ENCODE results near the gene HSD11B2. TPM values are rescaled to one million over a fixed set of nuclear protein-coding genes. Genes with fewer than 3 reads are reported as not detected.

Gene HSD11B2
- total RNA-seq, 2 experiments from 2014 or later, result not detected

DNA sequence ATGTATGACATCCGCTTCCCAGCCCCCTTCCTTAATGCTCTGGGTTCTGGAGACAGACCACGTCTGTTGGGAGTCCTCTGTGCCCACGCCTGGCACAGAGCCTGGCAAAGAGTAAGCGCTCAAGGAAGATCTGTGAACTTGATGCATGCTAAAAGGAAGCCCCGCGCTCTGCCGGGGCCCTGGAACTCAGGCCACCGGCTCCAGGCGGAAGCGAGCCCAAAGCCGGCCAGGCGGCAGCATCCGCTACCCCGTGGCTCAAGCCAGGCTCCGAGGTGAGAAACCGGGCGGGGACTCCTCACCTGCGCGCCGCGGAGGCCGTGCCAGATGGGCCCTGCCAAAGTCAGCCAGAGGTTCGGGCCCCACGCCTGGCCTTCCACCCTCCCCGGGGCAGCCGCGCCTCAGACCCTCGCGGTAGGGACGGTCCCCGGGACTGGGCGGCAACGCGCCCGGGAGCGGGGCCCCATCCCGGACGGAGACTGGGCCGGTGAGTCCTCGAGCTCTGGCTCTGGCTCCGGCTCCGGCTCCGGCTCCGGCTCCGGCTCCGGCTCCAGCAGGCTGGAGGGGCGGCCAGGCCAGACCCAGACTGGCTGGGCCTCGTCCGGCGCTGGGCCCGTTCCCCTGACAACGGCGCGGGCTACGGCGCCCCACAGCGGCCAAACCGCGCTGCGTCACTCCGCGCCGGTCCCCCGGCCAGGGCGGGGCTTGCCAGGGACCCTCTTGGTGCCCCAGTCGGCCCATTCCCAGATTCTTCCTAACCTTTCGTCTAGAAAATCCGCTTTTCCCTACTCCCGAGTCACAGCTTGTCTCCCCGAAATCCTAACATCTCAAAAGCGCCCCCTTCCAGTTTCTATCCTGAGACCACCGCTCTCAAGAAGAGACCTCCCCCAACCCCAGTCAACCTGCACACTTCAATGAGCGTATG is 14.8 kb upstream of the HSD11B2 start, which contains the start of gene ZDHHC1:
Gene ZDHHC1 (minus strand): TSS at position 606 of the 922 bp plus-strand sequence. CDS start 8,702 bp downstream, outside the sequence.
- no peak for TF ChIP-seq EZH2phosphoT487 (IDR thresholded peaks at IDR 0.05; ENCODE audit: borderline replicate concordance, low read depth, low read length)
- TF ChIP-seq, protein P1, sequence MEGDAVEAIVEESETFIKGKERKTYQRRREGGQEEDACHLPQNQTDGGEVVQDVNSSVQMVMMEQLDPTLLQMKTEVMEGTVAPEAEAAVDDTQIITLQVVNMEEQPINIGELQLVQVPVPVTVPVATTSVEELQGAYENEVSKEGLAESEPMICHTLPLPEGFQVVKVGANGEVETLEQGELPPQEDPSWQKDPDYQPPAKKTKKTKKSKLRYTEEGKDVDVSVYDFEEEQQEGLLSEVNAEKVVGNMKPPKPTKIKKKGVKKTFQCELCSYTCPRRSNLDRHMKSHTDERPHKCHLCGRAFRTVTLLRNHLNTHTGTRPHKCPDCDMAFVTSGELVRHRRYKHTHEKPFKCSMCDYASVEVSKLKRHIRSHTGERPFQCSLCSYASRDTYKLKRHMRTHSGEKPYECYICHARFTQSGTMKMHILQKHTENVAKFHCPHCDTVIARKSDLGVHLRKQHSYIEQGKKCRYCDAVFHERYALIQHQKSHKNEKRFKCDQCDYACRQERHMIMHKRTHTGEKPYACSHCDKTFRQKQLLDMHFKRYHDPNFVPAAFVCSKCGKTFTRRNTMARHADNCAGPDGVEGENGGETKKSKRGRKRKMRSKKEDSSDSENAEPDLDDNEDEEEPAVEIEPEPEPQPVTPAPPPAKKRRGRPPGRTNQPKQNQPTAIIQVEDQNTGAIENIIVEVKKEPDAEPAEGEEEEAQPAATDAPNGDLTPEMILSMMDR (conservative IDR thresholded peaks at IDR 0.05; ENCODE audit: low read length), result peak; percentile 71
- peak; percentile 14 for DNase-seq (ENCODE audit: low spot score)
- H3K79me2 ChIP-seq (ENCODE audit: insufficient read depth, low read depth, low read length), result no peaks in the 10 kb centered on the region
- intact Hi-C loops (cut with micrococcal nuclease; ENCODE audit: unreplicated experiment), result no loop called here
- H3K9me3 ChIP-seq (ENCODE audit: low read length), result no peaks in the 10 kb centered on the region
- ChIA-PET POLR2A (interaction anchor here (0.6 kb wide), 1 partner anchor 69 kb away, joined by 3 read pairs; no protein-coding TSS in a partner anchor), CTCF (ENCODE audit: unreplicated experiment) (no interaction called here)
- no peaks in the 10 kb centered on the region for H3K9me2 ChIP-seq (ENCODE audit: insufficient read depth, low read length)
- H3K36me3 ChIP-seq (ENCODE audit: insufficient read depth, low read length), result no peaks in the 10 kb centered on the region
- H3K4me1 ChIP-seq (ENCODE audit: insufficient read depth, low read length, poor library complexity, severe bottlenecking), result no peaks in the 10 kb centered on the region
- no peak within 1 kb of the TSS; the same call in 1 of the 2 replicates for H3K4me2 ChIP-seq (ENCODE audit: low read length)
- BruUV-seq (replicated peaks), result no TSS peak
- no peak within 1 kb of the TSS for H2AFZ ChIP-seq (ENCODE audit: low read length)
- H3K4me3 ChIP-seq (ENCODE audit: low read depth, low read length, poor library complexity, severe bottlenecking), result peak within 1 kb of the TSS; percentile 21
- H3K27ac ChIP-seq (ENCODE audit: low read depth, low read length, poor library complexity, severe bottlenecking), result no peak within 1 kb of the TSS
- no peaks in the 10 kb centered on the region for H4K20me1 ChIP-seq (ENCODE audit: insufficient read depth, low read length)

DNA sequence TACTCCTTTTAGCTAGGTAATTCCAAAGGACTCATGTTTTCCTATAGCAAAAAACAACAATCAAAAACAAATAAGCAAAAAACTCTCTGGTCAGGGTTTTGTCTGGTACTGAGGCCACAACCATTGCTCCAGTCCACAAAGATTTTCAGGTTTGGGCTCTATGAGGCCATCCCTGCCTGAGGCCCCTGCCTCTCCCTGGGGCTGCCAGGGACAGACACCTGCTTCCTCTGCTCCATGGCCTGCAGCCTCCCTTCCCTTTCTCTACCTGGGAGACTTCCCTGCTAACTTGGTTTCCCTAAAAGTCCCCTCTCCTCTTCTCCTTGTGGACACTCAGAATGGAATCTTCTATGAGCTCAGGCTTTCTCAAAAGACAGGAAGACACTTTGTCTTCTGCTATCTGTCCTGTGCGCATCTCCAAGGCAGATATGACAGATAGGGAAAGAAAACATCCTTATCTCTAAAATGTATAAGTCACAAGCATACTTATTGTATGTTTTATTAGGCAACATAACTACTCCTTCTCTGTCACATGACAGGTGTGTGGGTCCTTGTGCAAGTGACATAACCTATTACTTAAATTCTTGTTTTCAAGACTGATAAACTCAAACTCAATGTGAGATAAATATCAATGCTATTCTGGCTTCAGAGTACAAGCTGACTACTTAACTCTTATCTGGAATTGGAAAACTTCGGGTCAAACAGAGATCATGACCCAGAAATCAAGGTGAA is 13.4 kb upstream of the HSD11B2 start:
- no peaks in the 10 kb centered on the region for H4K20me1 ChIP-seq (ENCODE audit: insufficient read depth, low read length)
- H3K27ac ChIP-seq (ENCODE audit: low read depth, low read length, poor library complexity, severe bottlenecking), result no peak overlapping the region
- no peaks in the 10 kb centered on the region for H3K9me2 ChIP-seq (ENCODE audit: insufficient read depth, low read length)
- H3K9me3 ChIP-seq (ENCODE audit: low read length), result no peaks in the 10 kb centered on the region
- H3K4me3 ChIP-seq (ENCODE audit: low read depth, low read length, poor library complexity, severe bottlenecking), result no peak overlapping the region
- H3K4me1 ChIP-seq (ENCODE audit: insufficient read depth, low read length, poor library complexity, severe bottlenecking), result no peaks in the 10 kb centered on the region
- H3K36me3 ChIP-seq (ENCODE audit: insufficient read depth, low read length), result no peaks in the 10 kb centered on the region
- no peak overlapping the region for H3K4me2 ChIP-seq (ENCODE audit: low read length)
- TF ChIP-seq, protein P1 (conservative IDR thresholded peaks at IDR 0.05; ENCODE audit: low read length), result no peak
- no peak for TF ChIP-seq EZH2phosphoT487 (IDR thresholded peaks at IDR 0.05; ENCODE audit: borderline replicate concordance, low read depth, low read length)
- ChIA-PET CTCF (ENCODE audit: unreplicated experiment) (no interaction called here), POLR2A (no interaction called here)
- H2AFZ ChIP-seq (ENCODE audit: low read length), result no peak overlapping the region
- DNase-seq (ENCODE audit: low spot score), result no peak
- H3K79me2 ChIP-seq (ENCODE audit: insufficient read depth, low read depth, low read length), result no peaks in the 10 kb centered on the region
- intact Hi-C loops (cut with micrococcal nuclease; ENCODE audit: unreplicated experiment), result no loop called here
- BruUV-seq (replicated peaks), result no TSS peak

All from OCI-LY7 (cell line).